Fibroblast of pulmonary artery (primary cell): ENCODE measurements around the gene GALNT6.
A peak's percentile ranks its signal among the peaks of the same experiment; 100 is the strongest.

Experiments
- DNase-seq: peaks from one replicate; pipeline ENCODE4 v3.0.0-alpha.2; 2010; ENCODE audit warnings: low read depth
- H3K4me3 ChIP-seq: replicated peaks from 2 replicates; pipeline ENCODE4 v1.5.1; 2011; ENCODE audit warnings: low read depth, mild to moderate bottlenecking, control low read depth, low read length, moderate library complexity
- TF ChIP-seq, protein P1 (sequence below): IDR thresholded peaks from 2 replicates; pipeline ENCODE4 v1.5.1; 2011; ENCODE audit warnings: mild to moderate bottlenecking, control low read depth, low read length, inconsistent platforms; ENCODE audit errors: missing control alignments

Gene GALNT6

DNA sequence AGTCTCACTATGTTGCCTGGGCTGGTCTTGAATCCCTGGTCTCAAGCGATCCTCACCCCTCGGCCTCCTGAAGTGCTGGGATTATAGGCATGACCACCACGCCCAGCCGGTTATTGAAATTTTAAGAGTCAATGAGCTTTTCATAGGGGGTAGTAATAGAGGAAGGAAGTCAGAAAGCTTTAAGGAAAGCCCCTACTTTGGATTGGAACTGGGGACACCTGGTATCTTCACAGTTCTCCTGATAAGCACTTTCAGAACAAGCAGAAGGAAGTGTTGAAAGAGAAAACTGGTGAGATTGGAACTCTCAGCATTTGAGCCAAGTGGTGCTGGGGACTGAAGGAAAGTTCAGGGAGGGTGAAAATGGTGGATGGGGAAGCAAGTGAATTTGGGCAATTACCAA, 38.5 kb upstream of the GALNT6 start:
- TF ChIP-seq, protein P1, sequence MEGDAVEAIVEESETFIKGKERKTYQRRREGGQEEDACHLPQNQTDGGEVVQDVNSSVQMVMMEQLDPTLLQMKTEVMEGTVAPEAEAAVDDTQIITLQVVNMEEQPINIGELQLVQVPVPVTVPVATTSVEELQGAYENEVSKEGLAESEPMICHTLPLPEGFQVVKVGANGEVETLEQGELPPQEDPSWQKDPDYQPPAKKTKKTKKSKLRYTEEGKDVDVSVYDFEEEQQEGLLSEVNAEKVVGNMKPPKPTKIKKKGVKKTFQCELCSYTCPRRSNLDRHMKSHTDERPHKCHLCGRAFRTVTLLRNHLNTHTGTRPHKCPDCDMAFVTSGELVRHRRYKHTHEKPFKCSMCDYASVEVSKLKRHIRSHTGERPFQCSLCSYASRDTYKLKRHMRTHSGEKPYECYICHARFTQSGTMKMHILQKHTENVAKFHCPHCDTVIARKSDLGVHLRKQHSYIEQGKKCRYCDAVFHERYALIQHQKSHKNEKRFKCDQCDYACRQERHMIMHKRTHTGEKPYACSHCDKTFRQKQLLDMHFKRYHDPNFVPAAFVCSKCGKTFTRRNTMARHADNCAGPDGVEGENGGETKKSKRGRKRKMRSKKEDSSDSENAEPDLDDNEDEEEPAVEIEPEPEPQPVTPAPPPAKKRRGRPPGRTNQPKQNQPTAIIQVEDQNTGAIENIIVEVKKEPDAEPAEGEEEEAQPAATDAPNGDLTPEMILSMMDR: no peak
- no peak overlapping the region for H3K4me3 ChIP-seq
- DNase-seq: no peak

DNA sequence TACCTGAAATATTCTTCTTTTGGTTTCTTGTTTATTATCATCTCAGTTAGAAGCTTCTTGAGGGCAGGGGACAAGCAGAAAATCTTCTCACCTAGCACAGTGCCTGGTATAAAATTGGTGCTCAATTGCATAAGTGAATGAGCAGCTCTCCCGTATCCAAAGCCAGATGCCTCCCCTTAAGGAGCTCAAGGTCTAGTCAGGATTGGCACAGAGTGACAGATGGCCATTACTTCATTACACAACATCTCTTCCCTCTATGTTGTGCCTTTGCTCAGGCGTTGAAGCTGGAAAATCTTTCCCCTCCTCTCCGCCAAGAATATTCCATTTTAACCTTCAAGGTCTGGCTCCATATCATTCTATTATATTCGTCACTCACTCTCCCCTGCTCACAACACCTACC, 37.0 kb upstream of the GALNT6 start:
- no peak overlapping the region for H3K4me3 ChIP-seq
- DNase-seq: no peak
- TF ChIP-seq, protein P1: no peak

DNA sequence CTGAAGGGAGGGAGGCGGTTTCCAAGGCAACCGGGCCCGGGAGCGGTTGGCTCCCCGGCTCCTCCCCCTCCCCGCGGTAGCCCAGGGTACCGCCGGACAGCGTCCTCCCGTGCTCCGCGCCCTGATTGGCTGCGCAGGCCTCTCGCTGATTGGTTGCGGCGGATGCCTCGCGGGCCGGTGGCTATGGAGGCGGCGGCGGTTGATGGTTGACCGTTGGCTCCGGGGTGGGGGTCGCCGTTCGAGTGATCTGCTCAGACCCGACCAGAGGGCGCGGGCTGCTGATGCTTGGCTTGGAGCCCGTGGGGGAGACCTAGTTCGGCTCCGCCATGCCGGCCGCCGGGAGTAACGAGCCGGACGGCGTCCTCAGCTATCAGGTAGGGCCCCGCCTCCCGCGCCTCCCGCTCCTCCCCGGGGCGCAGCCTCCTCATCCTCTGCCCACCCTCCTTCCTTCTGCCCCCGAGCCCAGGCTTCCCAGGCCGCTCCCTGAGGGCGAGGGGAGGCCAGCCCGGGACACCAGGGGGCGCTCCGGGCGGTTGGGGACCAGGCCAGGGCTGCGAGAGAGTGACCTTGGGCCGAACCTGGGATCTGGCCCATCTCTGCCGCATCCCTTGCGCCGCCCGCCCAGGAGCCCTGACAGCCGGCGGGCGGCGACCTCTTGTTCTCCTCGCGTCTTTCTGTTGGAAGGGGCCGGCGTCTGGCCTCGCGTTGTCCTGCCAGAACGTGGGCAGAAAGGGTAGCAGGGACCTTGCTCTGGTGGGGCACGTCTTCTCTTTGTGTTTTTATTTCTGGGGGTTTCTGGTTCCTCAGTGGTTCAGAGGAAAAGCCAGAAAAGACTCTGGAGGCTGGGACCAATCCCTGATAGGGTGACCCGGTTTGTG, 33.7 kb upstream of the GALNT6 start, which contains the start of gene SLC4A8:
Gene SLC4A8 (plus strand): TSS at position 170 of the 878 bp plus-strand sequence. CDS start 157 bp downstream, at position 327.
- peak; percentile 75 for DNase-seq
- TF ChIP-seq, protein P1: peak; percentile 60
- H3K4me3 ChIP-seq: peak within 1 kb of the TSS; percentile 60

DNA sequence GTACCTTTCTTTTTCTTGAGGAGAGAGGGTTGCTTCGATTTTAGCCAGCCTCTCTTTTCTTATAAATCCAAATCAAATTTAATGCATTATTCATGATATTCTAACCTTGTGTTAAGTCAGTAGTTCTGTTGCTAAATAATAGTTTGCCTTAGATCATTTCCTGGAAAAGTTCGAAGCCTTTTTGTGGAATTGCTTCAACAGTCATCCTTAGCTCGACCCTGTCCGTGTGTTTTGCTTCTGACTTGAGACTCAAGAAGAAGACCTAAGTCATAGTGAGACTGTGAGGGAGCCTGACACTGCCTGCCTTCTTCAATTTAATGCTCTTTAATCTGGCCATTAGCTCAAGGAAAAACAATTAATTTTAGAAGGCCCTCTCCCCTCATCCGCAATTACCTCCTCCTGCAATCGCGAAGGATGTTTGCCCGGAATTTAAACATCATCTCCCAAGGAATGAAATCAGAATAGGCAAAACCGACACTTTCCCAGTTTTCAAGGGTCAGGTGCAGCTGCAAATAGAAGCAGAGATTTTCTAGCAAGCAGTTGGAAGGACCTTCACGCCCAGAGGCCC, 33.0 kb upstream of the GALNT6 start:
- DNase-seq: no peak
- TF ChIP-seq, protein P1: no peak
- peak overlapping the region; percentile 60 for H3K4me3 ChIP-seq

DNA sequence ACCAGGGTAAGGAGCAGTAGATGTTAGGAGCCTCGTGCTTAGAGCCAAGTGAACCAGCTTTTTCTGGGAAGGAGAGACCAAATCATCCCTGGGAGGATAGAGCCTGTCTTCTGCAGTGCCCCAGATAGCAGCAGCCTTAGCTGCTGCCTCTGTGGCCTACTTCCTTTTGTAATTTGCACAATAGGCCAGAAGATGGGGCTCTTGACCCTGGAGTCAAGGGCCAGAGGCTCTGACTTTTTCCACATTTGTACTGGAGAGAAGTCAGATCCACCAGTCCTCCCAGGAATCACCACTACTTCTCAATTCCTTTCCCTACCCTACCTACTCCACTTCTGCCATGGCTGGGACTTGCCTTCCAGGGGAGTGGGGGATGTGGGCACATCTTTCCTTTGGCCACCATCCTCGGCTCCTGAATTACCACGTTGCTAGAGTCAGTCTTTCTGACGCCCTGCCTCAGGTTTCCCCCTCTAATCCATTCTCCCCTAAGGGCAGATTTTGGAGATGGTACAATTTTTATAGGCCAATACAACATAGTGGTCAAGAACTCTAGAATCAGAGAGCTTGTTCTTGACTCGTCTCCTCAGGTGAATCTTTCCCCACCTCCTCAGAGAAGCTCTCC, 30.2 kb upstream of the GALNT6 start:
- TF ChIP-seq, protein P1: peak; percentile 74
- peak; percentile 80 for DNase-seq
- H3K4me3 ChIP-seq: no peak overlapping the region

DNA sequence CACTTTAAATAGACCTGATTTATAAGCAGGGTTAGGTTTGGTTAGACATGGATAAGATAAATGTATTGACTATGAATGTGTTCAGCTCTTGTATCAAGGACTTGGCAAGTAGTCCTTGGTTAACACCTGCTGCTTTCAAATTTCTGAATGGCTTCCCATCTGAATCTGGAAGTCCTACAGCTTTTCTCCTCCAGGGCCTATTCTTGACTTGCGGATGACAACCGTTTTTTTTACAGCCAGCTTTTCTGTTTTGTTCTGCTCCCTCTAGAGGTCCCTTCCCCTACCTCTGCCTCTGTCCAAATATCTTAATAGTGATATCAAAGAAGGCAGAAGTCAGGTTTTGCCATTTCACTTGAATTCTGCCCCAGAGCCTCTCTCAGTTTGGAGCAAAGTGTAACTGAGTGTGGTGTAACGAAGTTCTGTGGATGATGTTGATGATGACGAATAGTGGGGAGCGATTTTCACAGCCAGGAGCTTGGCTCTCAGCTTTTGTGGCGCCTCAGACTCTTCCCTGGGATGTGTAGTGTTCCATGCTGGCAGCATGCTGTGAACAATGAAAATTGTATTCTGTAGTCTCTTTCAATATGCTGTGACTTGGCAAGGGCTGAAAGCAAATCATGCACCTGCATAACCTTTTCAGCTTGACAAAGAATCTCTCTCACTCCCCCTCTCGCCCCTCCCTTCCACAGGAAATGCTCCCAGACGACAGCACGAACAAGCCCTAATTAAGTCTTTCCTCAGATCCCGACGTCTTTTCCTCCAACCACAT, 28.4 kb upstream of the GALNT6 start:
- H3K4me3 ChIP-seq: no peak overlapping the region
- DNase-seq: peak; percentile 20
- TF ChIP-seq, protein P1: peak; percentile 17
